B cell (primary cell): ENCODE data around the gene ZNF33A. TPM values are rescaled to one million over a fixed set of nuclear protein-coding genes. Genes with fewer than 3 reads are reported as not detected.
"Not testable (repeated sequence)": the region's sequence is repeated elsewhere in the genome, so short reads cannot be mapped to it uniquely, and the experiment has no call there.

ENCODE experiments used
- ATAC-seq: fragments of 200-7000 bp; cut with Tn5 transposase; one replicate; pipeline ENCODE4 v1.10.0; 2021; ENCODE audit warnings: low read depth, mild to moderate bottlenecking, moderate number of reproducible peaks, moderate library complexity
- CTCF ChIA-PET: fragments of 350-600 bp; sonication (Branson Sonifier 250); formaldehyde crosslinking; loops from one replicate; lab custom pipeline; 2021; ENCODE audit warnings: antibody characterized with exemption, inconsistent platforms; lab: Charles Lee
- POLR2A ChIA-PET: fragments of 350-600 bp; sonication (Branson Sonifier 250); formaldehyde crosslinking; loops from one replicate; lab custom pipeline; 2021; ENCODE audit warnings: antibody characterized with exemption; lab: Charles Lee
- DNase-seq: peaks from one replicate; pipeline ENCODE4 v3.0.0; 2013
- H2AFZ ChIP-seq: 2 replicates; pipeline ENCODE4 v1.6.1; 2012; ENCODE audit warnings: mild to moderate bottlenecking, low read depth, low read length; ENCODE audit not compliant: insufficient read depth, poor library complexity, severe bottlenecking
- H3K27ac ChIP-seq, 2 donors: 1 replicate in 1 of 2; 2 replicates in 1 of 2; pipeline ENCODE4 v1.5.1; 2012 to 2013; ENCODE audit warnings: low read length in 2 of 2, mild to moderate bottlenecking in 2 of 2, moderate library complexity in 1 of 2
- H3K27me3 ChIP-seq, 4 experiments: fragments of 200-600 bp in 1 of 4; sonication (generic) in 1 of 4; replicated peaks in 1 of 4; 1 replicate in 2 of 4; 2 replicates in 2 of 4; pipeline versions ENCODE4 v1.6.1 to v1.7.0; 2013 to 2016; ENCODE audit warnings: low read length in 3 of 4, mild to moderate bottlenecking in 2 of 4, mixed read lengths in 1 of 4, moderate library complexity in 1 of 4; ENCODE audit not compliant: insufficient read depth in 4 of 4, control insufficient read depth in 3 of 4; ENCODE audit errors: control extremely low read depth in 1 of 4
- H3K36me3 ChIP-seq, 2 experiments: replicated peaks in 1 of 2; 1 replicate in 1 of 2; 2 replicates in 1 of 2; pipeline versions ENCODE4 v1.6.1 to v1.7.1; 2013; ENCODE audit warnings: low read length in 1 of 2; ENCODE audit not compliant: insufficient read depth in 2 of 2, control insufficient read depth in 1 of 2; ENCODE audit errors: control extremely low read depth in 1 of 2, extremely low read depth in 1 of 2
- H3K4me1 ChIP-seq, 2 donors: fragments of 200-600 bp in 1 of 2; sonication (generic) in 1 of 2; 1 replicate in 1 of 2; 2 replicates in 1 of 2; pipeline versions ENCODE4 v1.5.1 to v1.6.1; 2013 to 2017; ENCODE audit warnings: low read length in 2 of 2; ENCODE audit not compliant: control insufficient read depth in 2 of 2, insufficient read depth in 2 of 2
- H3K4me2 ChIP-seq: replicated peaks from 2 replicates; pipeline ENCODE3; 2012; ENCODE audit warnings: mild to moderate bottlenecking, low read depth, low read length; ENCODE audit not compliant: poor library complexity, severe bottlenecking
- H3K4me3 ChIP-seq, 5 experiments: fragments of 200-600 bp in 1 of 5; sonication (generic) in 1 of 5; 1 replicate in 3 of 5; 2 replicates in 2 of 5; pipeline versions ENCODE4 v1.5.1 to v1.7.0; 2011 to 2016; ENCODE audit warnings: low read length in 4 of 5, mild to moderate bottlenecking in 4 of 5, low read depth in 2 of 5, control low read depth in 1 of 5, moderate library complexity in 1 of 5; ENCODE audit not compliant: insufficient read depth in 1 of 5; ENCODE audit errors: control extremely low read depth in 1 of 5, extremely low read depth in 1 of 5
- H3K79me2 ChIP-seq: fragments of 200-600 bp; sonication (generic); one replicate; pipeline ENCODE4 v1.6.0; 2016; ENCODE audit warnings: low read length; ENCODE audit not compliant: control insufficient read depth, insufficient read depth
- H3K9ac ChIP-seq: fragments of 200-600 bp; sonication (generic); 2 replicates; pipeline ENCODE4 v1.6.1; 2017; ENCODE audit warnings: mild to moderate bottlenecking, low read length, moderate library complexity
- H3K9me3 ChIP-seq, 3 donors: one replicate each; pipeline versions ENCODE4 v1.6.1 to v1.7.1; 2013; ENCODE audit warnings: low read length in 2 of 3; ENCODE audit not compliant: control insufficient read depth in 2 of 3, insufficient read depth in 1 of 3; ENCODE audit errors: control extremely low read depth in 1 of 3
- H4K20me1 ChIP-seq: 2 replicates; pipeline ENCODE4 v1.6.0; 2012; ENCODE audit warnings: mild to moderate bottlenecking, low read length; ENCODE audit not compliant: insufficient read depth, control insufficient read depth, poor library complexity, severe bottlenecking
- H3K27ac Mint-ChIP-seq: one replicate; pipeline ENCODE4 v1.8.0; 2021; ENCODE audit warnings: mixed read lengths
- H3K27me3 Mint-ChIP-seq: one replicate; pipeline ENCODE4 v1.8.0; 2021; ENCODE audit warnings: mixed read lengths
- H3K4me1 Mint-ChIP-seq: one replicate; pipeline ENCODE4 v1.8.0; 2021; ENCODE audit warnings: mixed read lengths
- H3K4me3 Mint-ChIP-seq: one replicate; pipeline ENCODE4 v1.8.0; 2021; ENCODE audit warnings: mixed read lengths
- H3K9me3 Mint-ChIP-seq: one replicate; pipeline ENCODE4 v1.8.0; 2022; ENCODE audit warnings: mixed read lengths; ENCODE audit not compliant: insufficient read depth
- CTCF ChIP-seq: fragments of 200-600 bp; IDR thresholded peaks from one replicate; pipeline ENCODE4 v1.8.0; 2022; ENCODE audit warnings: antibody characterized with exemption, mild to moderate bottlenecking
- EZH2 ChIP-seq: IDR thresholded peaks from 2 replicates; pipeline ENCODE4 v1.6.1; 2012; ENCODE audit warnings: borderline replicate concordance, low read depth, mild to moderate bottlenecking, moderate library complexity, low read length; ENCODE audit not compliant: insufficient read depth, poor library complexity, severe bottlenecking
- WGBS: methylation state at CpG from one replicate; pipeline ENCODE4 v1.1.5; 2013; ENCODE audit warnings: missing lambda C conversion rate; ENCODE audit not compliant: insufficient coverage; 5-methylcytosine and 5-hydroxymethylcytosine counted together
- intact Hi-C: fragments of 100-400 bp; cut with micrococcal nuclease; formaldehyde crosslinking; loops from one replicate; pipeline ENCODE4 v1.10.0; 2022
- polyA plus RNA-seq: library from polyadenylated mRNA; depleted of rRNA; stranded (reverse); fragments of >200 nt; gene quantifications from 2 replicates; pipeline ENCODE4 v1.2.3, GENCODE V29; 2012
- total RNA-seq, 2 donors: library from RNA; stranded (reverse); fragments of 120-200 nt in 1 of 2; gene quantifications; 1 replicate in 1 of 2; 2 replicates in 1 of 2; pipeline versions ENCODE4 v1.2.3 to v1.2.4, GENCODE V29; 2013 to 2022

Gene ZNF33A
- total and polyA plus RNA-seq, 2 donors (not counting 1 experiment from before 2014, with no cell fraction given): 20.3 to 86.6 TPM

GRCh38 chr10:38000474-38000873 lies 10.0 kb upstream of the ZNF33A start:
- H3K79me2 ChIP-seq, H4K20me1 ChIP-seq, H3K9ac ChIP-seq, CTCF ChIA-PET, intact Hi-C loops, H3K36me3 ChIP-seq, H3K4me3 ChIP-seq, H3K4me2 ChIP-seq, POLR2A ChIA-PET, H3K4me1 ChIP-seq, H3K9me3 ChIP-seq, H3K4me1 Mint-ChIP-seq, H3K4me3 Mint-ChIP-seq, H3K27ac Mint-ChIP-seq, H3K27me3 ChIP-seq, ATAC-seq, H3K27me3 Mint-ChIP-seq, DNase-seq, H2AFZ ChIP-seq, H3K27ac ChIP-seq, H3K9me3 Mint-ChIP-seq: not testable (repeated sequence)
- WGBS: no CpG with 5 or more reads among the region's 1 CpG

GRCh38 chr10:38003026-38003425 lies 7.4 kb upstream of the ZNF33A start:
- Histone ChIP-seq H3K4me1 (no peaks in the 10 kb centered on the region), H2AFZ (no peak overlapping the region), H3K27me3 (no peaks in the 10 kb centered on the region), H3K9me3 (peaks cover 0 to 1% (median 0%) of the 10 kb centered on the region in 3 donors), H3K9ac (no peak overlapping the region), H3K27ac (no peak overlapping the region), H3K4me3 (no peak overlapping the region), H4K20me1 (no peaks in the 10 kb centered on the region), H3K4me2 (no peak overlapping the region), H3K79me2 (no peaks in the 10 kb centered on the region), H3K36me3 (no peaks in the 10 kb centered on the region)
- ATAC-seq (no peak), DNase-seq (no peak)
- Mint-ChIP-seq H3K4me3 (no peak overlapping the region), H3K27ac (no peak overlapping the region), H3K27me3 (no peaks in the 10 kb centered on the region), H3K4me1 (no peaks in the 10 kb centered on the region), H3K9me3 (no peaks in the 10 kb centered on the region)
- TF ChIP-seq CTCF: no peak
- no peak for TF ChIP-seq EZH2
- ChIA-PET POLR2A (interaction anchor here (0.6 kb wide), 1 partner anchor 403 kb away, joined by 3 read pairs; no protein-coding TSS in a partner anchor), CTCF (interaction anchor here (1.4 kb wide), 1 partner anchor 16 kb away, joined by 3 read pairs; no protein-coding TSS in a partner anchor)
- intact Hi-C loops: no loop called here
- WGBS: 98% methylated on average over 6 of the region's 6 CpGs
